SH-SY5Y (cell line): ENCODE measurements around the gene CABLES1.

Experiments
- GATA2 ChIP-seq: IDR thresholded peaks from 2 replicates; pipeline ENCODE4 v1.6.1; 2011; ENCODE audit warnings: mild to moderate bottlenecking, low read depth, low read length
- GATA3 ChIP-seq: IDR thresholded peaks from 2 replicates; pipeline ENCODE4 v1.6.1; 2011; ENCODE audit warnings: low read depth, mild to moderate bottlenecking, low read length, moderate library complexity

CABLES1 gene

DNA sequence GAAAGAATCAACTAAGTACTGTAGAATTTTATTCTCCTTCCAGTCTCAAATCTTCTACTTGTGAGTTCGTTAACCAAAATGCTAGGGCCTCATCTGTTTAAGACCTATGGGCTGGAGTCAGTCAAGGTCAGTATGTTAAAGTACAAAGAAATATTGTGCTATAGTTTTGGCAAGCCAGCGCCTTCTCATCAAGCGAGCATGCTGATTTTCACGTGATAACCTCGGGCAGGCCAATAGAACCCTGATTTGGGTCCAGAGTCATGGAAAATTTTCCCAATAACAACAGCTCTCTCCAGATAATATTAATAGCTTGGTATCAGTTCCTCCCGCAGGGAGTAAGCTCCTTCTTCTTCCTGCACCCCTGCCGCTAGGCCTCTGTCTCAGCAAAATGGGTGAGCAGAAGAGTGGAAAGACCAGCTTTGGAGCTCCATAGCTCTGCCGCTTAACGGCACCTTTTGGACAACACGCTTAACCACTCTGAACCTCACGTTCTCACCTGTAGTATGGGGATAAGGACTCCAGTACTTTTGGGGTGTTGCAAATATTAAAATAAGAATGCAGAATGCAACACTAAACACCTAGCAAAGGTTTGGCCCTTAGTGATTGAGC, 11.7 kb downstream of the CABLES1 start:
- TF ChIP-seq GATA2 (no peak), GATA3 (no peak)

DNA sequence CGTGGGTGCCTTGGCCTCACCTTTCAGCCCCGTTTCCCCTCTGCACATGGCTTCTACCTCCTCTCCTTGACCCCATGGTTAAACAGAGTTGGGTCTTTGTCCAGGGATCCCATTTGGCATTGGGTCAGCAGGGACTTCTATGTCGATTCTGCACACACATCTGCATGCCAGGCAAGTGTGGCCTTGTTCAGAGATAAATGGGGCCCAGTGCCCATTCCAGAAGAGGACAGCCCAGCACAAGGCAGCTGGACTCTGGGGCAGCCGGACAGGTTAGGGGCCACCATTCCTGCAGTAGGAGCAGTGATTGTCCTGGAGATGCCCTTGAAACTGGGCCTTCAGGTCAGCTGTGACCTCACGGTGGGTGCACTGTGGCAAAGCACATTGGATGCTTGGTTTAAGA, 13.1 kb downstream of the CABLES1 start:
- TF ChIP-seq GATA3 (no peak), GATA2 (no peak)

DNA sequence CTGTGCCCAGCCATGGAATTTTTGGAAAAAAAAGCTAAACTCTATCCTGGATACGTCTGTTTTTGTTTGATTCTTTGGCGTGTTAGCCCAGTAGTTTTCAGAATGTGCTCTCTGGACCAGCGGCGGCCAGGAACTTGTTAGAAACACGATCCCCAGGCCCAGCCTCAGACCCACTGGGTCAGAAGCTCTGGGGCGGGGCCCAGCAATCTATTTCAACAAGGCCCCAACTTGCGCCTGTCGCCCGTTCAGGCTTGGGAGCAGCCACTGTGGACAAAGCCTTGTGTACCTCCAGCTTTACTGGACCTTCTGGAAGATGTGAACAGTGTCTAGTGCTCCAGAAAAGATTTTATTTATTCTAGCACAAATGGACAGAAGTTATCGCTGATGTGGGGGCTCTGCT, 14.3 kb downstream of the CABLES1 start:
- TF ChIP-seq GATA3: no peak
- TF ChIP-seq GATA2: no peak

DNA sequence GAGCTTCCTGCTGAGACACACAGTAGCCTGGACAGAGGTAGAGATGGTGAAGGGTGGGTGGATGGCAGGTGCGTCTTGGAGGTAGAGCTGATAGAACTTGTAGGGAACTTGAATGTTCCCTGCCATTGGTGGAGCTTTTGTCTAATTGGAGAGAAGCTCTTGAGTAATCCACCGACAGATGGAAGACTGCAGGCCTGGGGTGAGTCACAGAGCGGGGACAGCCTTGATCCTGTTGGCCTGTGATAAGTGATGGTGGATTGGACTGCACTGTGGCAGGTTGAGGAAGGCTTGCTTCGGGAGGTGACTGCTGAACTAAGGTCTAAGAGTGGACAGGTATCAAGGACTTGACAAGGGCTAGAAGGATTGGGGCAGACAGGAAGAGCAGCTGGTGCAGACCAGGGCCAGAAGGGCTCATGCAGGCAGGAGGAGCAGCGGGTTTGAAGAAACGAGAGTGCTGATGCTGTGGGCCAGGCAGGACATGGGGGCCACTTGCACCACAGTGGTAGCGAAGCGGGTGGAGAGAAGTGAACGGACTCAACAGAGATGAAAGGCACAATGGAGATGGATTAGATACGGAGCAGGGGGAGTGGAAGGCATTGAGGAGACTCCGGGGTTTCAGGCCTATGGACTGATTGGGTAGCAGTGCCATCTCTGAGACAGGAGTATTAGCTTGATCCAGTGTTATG, 16.3 kb downstream of the CABLES1 start:
- no peak for TF ChIP-seq GATA3
- TF ChIP-seq GATA2: no peak

DNA sequence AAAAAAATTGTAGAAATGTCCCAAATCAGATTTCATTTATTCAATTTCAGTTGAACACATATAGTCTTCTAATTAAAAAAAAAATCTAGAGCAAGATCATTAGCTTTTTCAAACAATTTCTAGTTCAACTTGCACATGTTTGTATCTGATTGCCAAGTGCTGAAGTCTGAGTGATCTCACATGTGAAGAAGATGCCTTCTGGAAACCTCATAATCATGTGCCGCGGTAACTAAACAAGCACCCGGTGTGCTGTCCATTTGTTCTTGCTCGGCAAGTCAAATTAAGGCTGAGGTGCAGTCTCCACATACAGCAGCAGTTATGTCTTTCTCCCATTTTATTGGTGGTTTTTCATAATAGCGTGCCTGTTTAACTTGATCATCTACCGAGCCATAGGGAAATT, 18.7 kb downstream of the CABLES1 start:
- TF ChIP-seq GATA2 (no peak), GATA3 (no peak)

DNA sequence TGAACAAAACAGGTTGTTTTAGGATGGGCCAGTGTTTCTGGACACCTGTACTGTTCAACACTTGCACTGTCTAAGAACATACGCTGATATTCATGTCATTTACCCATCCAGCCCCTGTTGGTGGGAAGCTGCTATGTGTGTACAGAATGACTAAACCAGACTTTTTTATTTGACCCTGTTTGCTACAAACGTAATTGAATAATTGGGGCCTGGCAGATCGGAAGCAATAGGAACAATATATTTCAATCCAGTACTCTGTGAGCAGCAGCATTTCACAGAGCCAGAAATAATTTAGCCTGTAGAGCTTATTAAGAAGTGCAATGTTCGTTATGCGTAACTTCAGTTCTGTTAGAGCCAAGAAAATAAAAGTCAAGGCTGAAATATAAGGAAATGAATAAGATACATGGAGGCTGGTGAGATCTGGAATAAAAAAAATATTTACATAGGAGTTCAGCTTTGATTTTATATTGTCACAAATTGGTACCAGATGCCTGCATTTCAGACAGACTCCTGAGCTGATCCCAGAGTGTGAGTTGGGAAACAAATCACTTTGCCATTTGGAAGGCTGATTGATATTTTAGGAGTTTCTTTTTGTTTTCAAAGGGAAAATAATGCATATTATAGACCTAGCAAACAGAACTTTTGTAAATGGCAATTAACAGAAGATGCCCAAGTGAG, 19.7 kb downstream of the CABLES1 start:
- TF ChIP-seq GATA3 (no peak), GATA2 (no peak)

DNA sequence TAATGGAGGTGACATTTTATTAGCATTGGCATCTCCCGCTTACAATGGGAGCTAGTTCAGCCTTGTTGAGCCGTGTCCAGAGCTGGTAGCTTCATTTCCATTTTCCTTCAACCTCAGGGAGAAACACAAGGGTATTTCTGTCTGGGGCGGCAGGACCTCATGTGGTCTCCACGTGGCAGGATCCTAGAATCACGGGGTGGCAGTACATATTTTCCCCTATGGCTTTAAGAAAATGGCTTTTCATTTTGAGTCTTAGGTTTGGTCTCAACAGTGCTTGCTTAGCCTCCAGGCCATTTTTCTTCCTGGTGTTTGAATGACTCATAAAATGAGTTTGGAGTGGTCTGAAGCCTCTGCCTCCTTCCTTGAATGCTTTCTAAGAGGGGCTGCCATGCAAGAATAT, 20.3 kb downstream of the CABLES1 start:
- TF ChIP-seq GATA3: no peak
- TF ChIP-seq GATA2: no peak

DNA sequence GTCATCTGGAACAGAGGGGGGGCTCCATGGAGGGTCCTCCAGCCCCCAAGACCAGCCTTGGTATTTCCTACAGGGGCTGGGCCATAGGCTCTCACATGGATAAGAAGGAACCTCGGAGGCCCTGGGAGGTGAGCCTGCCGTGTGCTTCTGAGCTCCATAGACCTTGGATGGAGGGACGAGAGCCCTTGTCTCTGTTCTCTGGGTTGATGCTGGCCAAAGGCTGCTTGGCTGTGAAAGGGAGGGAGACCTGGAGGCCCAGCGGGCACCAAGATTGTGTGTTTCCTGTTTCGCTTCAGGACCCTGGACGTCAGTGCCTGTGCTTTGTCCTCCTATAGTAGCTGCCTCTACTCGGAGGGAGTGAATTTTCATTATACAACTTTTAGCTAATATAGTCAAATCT, 20.8 kb downstream of the CABLES1 start:
- no peak for TF ChIP-seq GATA2
- TF ChIP-seq GATA3: no peak

DNA sequence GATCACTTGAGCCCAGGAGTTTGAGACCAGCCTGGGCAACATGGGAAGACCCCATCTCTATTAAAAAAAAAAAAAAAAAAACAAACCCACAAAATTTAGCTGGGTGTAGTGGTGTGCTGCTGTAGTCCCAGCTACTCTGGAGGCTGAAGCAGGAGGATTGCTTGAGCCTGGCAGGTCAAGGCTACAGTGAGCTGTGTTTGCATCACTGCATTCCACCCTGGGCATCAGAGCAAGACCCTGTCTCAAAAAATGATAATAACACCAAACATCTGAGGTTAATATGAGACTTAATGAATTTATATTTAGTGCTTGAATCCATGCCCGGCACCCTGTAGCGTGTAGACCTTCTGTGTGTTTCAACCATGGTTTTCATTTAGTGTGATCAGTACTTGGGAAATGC, 22.8 kb downstream of the CABLES1 start:
- TF ChIP-seq GATA3: no peak
- no peak for TF ChIP-seq GATA2

DNA sequence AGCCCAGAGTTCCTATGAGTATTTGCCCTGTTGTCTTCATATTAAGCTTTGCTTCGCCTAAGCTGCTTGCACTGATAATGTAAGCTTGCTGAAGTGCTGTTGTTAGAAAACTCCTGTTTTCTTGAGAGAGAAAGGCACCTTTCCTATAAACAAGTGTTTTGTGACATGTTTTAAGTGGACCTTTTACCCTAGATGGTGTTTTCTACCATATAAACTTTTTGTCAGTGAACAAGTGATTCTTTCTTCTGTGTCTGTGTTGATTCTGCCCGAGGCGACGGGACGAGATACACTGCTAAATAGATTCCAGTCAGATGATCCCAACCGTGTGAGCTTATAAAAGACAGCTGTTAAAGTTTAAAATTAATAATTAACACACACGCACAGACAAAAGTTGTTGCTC, 24.1 kb downstream of the CABLES1 start:
- no peak for TF ChIP-seq GATA3
- no peak for TF ChIP-seq GATA2

DNA sequence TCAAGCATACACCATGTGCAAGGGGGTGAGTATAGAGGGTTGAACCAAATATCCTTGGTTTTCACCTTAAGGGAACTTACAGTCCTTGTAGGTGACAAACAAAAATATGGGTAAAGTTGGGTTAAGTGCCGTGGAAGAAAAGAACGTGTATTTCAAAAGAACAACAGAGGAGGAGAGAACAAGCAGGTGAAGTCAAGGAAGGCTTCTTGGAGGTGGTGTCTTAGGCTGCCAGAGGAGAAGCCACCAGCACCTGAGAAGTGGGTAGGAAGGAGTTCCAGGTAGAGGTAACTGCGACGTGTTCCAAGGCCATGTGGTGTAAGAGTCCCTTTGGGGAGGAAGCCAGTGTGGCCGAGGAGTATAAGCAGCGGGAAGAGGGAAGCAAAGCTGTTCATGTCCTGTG, 27.2 kb downstream of the CABLES1 start:
- TF ChIP-seq GATA2 (no peak), GATA3 (no peak)

DNA sequence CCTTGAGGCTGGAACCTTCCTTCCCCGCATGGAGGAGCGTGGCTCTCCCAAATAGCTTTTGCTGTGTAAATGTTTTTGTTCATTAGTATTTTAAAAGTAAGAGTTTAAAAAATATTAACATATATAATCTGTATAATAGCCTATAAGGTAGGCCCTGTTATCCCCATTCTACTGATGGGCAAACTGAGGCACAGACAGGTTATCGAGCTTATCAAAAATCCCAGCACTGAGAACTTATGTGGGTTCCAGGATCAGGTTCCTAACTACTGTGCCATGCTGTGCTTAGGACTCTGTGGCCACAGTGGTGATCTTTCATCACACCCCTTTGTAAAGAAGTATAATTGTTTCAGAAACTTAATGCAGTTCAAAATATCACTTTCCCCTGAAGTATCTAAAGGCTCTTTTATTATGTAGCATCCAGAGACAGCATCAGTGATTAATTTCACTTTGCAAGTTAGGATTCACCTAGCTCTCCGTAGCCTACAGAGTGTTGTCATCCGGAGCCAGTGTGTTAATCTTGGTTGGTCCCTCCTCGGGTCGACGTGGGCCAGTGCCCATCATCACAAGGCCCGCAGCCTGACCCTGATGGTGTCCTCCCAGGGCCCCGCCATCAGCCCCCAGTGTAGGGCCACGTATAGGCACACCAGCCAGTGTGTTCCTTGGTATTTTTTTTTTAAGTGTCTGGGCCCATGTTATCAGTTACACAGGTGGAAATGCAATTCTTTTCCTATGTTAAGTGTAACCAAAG, 28.7 kb downstream of the CABLES1 start:
- TF ChIP-seq GATA3 (no peak), GATA2 (no peak)

DNA sequence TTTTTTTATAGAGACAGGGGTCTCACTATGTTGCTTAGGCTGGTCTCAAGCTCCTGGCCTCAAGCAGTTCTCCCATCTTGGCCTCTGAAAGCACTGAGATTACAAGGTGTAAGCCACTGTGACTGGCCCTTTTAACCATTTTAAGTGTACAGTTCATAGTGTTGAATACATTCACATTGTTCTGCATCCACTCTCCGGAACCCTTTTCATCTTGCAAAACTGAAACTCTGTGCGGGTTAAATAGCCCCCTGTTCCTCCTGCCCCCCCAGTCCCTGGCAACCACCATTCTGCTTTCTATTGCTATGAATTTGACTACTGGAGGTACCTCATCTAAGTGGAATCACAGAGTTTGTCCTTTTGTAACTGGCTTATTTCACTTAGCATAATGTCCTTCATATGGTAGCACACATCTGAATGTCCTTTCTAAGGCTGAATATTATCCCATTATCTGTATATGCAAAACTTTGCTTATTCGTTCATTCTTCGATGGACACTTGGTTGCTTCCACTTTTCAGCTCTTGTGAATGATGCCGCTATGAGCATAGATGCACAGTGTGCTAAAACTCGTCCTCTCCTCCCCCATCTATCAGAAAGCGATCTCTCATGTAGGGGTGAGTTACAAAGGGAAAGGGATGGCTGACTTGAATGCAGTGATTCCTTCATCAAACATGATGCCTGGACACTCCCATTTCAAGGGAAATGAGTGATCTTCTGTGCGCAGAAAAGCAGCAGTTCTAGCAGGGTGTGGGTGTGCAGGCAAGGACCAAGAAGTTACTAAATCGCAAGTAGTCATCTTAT, 30.2 kb downstream of the CABLES1 start:
- TF ChIP-seq GATA3: no peak
- TF ChIP-seq GATA2: no peak
